ENCODE measurements around the gene MEIKIN.
A peak's percentile ranks its signal among the peaks of the same experiment; 100 is the strongest.

The MEIKIN gene

GRCh38 chr5:131945551-131946168 is at the start of gene MEIKIN:
Gene MEIKIN (minus strand): TSS chr5:131945663. CDS start chr5:131945505, 158 bp downstream.
- DNase-seq: no peak

- DNase-seq: no peak
Measured at GRCh38 chr5:131994533-131995226, 49.2 kb upstream of the MEIKIN start.

- DNase-seq: no peak
Measured at GRCh38 chr5:131994090-131994489, 48.6 kb upstream of the MEIKIN start.

- DNase-seq: no peak
Measured at GRCh38 chr5:131993676-131994075, 48.2 kb upstream of the MEIKIN start.

- DNase-seq: no peak
Measured at GRCh38 chr5:131992370-131992769, 46.9 kb upstream of the MEIKIN start.

GRCh38 chr5:131991593-131992324 is 46.3 kb upstream of the MEIKIN start:
- DNase-seq: no peak

- no peak for DNase-seq
Measured at GRCh38 chr5:131990716-131991115, 45.3 kb upstream of the MEIKIN start.

- no peak for DNase-seq
Measured at GRCh38 chr5:131988601-131989000, 43.1 kb upstream of the MEIKIN start.

- no peak for DNase-seq
Measured at GRCh38 chr5:131987251-131987650, 41.8 kb upstream of the MEIKIN start.

- DNase-seq: peak; percentile 24
Measured at GRCh38 chr5:131986161-131986912, 40.9 kb upstream of the MEIKIN start.

- peak; percentile 30 for DNase-seq
Measured at GRCh38 chr5:131984956-131985665, 39.6 kb upstream of the MEIKIN start.

- no peak for DNase-seq
Measured at GRCh38 chr5:131983244-131983771, 37.8 kb upstream of the MEIKIN start.

GRCh38 chr5:131981516-131981915 is 36.1 kb upstream of the MEIKIN start:
- no peak for DNase-seq

GRCh38 chr5:131980696-131981095 is 35.2 kb upstream of the MEIKIN start:
- no peak for DNase-seq

GRCh38 chr5:131979816-131980215 is 34.4 kb upstream of the MEIKIN start:
- DNase-seq: peak; percentile 51

GRCh38 chr5:131977212-131977604 is 31.7 kb upstream of the MEIKIN start:
- no peak for DNase-seq

GRCh38 chr5:131976414-131977211 is 31.1 kb upstream of the MEIKIN start:
- DNase-seq: no peak

GRCh38 chr5:131974956-131975726 is 29.7 kb upstream of the MEIKIN start:
- no peak for DNase-seq

- DNase-seq: no peak
Measured at GRCh38 chr5:131974622-131974955, 29.1 kb upstream of the MEIKIN start.

GRCh38 chr5:131974016-131974415 is 28.6 kb upstream of the MEIKIN start:
- DNase-seq: no peak
